ENCODE results near the gene DDX39B.
"Not testable (repeated sequence)": the region's sequence is repeated elsewhere in the genome, so short reads cannot be mapped to it uniquely, and the experiment has no call there.

- TF ChIP-seq ZBTB1 (CRISPR knock-in tag; IDR thresholded peaks at IDR 0.05; ENCODE audit: borderline replicate concordance, low read depth); ADNP (tag; IDR thresholded peaks at IDR 0.05); EZH2 (IDR thresholded peaks at IDR 0.05; ENCODE audit: borderline replicate concordance, low read depth, low read length); ELF1 (tag; IDR thresholded peaks at IDR 0.05); MAX (CRISPR knock-in tag; IDR thresholded peaks at IDR 0.05); ZNF57 (CRISPR knock-in tag; IDR thresholded peaks at IDR 0.05); CTCF (IDR thresholded peaks at IDR 0.05 in 2 of 3, conservative IDR thresholded peaks at IDR 0.05 in 1 of 3; ENCODE audit: insufficient read depth in 2 of 3, low read depth in 1 of 3, low read length in 3 of 3); USF2 (CRISPR knock-in tag; IDR thresholded peaks at IDR 0.05); EGR1 (conservative IDR thresholded peaks at IDR 0.05): not testable (repeated sequence)
Measured at GRCh38 chr6:31509036-31509435, 32.8 kb downstream of the DDX39B start.
